22Rv1 (cell line): ENCODE data around the gene GPC6.

ENCODE experiments used
- CTCF ChIP-seq: fragments of 450-650 bp; IDR thresholded peaks from 2 replicates; pipeline ENCODE4 v1.5.1; 2017; ENCODE audit warnings: mild to moderate bottlenecking
- ZFX ChIP-seq: fragments of 450-650 bp; IDR thresholded peaks from 2 replicates; pipeline ENCODE4 v1.6.1; 2017; ENCODE audit warnings: antibody characterized with exemption, borderline replicate concordance

GRCh38 chr13:93344048-93344705, 117.6 kb downstream of the GPC6 start:
- TF ChIP-seq CTCF (no peak), ZFX (no peak)
